ENCODE results near the gene DIO1. TPM values are rescaled to one million over a fixed set of nuclear protein-coding genes. Genes with fewer than 3 reads are reported as not detected.
"Not testable (repeated sequence)": the region's sequence is repeated elsewhere in the genome, so short reads cannot be mapped to it uniquely, and the experiment has no call there.

Gene DIO1
- not detected in 2 replicates for total RNA-seq (2014; rRNA removed; shearing (Covaris generic))
- not detected in 2 replicates for polyA plus RNA-seq (2015; cell fraction: cytosol; rRNA removed)
- polyA plus RNA-seq (2015; cell fraction: nucleus; rRNA removed), result not detected in 2 replicates

DNA sequence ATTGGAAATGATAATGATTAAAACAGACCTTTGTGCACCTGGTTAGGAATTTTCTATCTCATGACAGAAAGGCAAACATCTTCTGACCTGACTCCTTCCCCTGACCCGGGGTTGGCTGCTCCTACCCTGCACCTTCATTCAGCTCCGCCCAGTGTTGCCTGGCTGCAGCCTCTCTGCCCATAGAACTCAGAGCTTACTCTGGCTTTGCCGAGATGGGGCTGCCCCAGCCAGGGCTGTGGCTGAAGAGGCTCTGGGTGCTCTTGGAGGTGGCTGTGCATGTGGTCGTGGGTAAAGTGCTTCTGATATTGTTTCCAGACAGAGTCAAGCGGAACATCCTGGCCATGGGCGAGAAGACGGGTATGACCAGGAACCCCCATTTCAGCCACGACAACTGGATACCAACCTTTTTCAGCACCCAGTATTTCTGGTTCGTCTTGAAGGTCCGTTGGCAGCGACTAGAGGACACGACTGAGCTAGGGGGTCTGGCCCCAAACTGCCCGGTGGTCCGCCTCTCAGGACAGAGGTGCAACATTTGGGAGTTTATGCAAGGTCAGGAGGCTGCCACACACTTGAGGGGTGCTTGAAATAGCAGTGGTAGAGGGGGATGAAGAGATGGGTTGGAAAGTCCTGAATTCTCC, at the start of gene DIO1:
Gene DIO1 (plus strand): TSS at position 189 of the 638 bp plus-strand sequence. CDS start 24 bp downstream, at position 213.
- DNase-seq (ENCODE audit: low read depth, low spot score), result no peak
- in situ Hi-C loops (cut with HindIII; ENCODE audit: low pct_unique_long_range_greater_than_20kb, low sequenced_read_pairs), result no loop called here

DNA sequence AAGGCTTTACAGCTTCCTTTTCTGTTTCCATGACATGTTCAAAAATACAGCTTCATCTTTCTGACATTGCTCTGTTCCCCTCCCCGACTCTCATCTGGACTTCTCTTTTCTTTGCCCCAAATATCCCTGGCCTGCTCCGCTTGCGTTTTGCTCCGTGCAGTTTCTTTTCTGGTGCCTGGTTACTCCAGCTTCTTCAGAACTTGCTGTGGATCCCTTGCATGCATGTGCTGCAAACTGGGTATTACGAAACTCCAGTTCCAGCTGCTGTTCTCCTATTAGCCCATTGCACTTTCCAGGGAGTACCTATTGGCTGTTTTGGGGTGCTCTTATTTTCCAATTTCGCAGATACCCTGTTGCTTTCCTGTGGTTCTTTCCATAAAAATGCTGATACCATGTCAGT, 46.0 kb upstream of the DIO1 start:
- no peak for DNase-seq (ENCODE audit: low read depth, low spot score)
- in situ Hi-C loops (cut with HindIII; ENCODE audit: low pct_unique_long_range_greater_than_20kb, low sequenced_read_pairs), result no loop called here

DNA sequence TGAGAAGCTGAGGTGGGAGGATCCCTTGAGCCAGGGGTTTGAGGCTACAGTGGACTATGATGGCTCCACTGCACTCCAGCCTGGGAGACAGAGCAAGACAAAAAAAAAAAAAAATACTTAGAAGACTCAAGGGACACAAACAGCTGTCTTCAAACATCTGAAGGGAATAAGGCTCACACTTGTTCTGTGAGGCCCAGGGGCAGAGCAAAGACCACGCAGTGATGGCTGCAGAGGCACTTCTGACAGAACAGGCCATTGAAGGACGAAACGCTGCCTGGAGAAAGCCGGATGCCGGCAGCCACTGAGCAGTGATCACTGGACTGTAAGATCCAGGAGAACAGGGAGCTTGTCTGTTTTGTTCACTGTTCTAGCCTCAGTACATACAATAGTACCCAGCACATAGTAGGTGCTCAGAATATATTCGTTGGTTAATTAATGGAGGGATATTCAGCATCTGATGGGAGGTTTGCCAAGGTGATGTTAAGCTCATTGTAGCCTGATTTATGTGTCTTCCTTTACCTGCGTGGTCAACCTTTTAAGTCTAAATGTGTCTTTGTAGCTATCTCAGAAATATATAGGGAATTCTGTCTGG, 43.8 kb upstream of the DIO1 start:
- peak; percentile 32 for DNase-seq (ENCODE audit: low read depth, low spot score)
- in situ Hi-C loops (cut with HindIII; ENCODE audit: low pct_unique_long_range_greater_than_20kb, low sequenced_read_pairs), result no loop called here

DNA sequence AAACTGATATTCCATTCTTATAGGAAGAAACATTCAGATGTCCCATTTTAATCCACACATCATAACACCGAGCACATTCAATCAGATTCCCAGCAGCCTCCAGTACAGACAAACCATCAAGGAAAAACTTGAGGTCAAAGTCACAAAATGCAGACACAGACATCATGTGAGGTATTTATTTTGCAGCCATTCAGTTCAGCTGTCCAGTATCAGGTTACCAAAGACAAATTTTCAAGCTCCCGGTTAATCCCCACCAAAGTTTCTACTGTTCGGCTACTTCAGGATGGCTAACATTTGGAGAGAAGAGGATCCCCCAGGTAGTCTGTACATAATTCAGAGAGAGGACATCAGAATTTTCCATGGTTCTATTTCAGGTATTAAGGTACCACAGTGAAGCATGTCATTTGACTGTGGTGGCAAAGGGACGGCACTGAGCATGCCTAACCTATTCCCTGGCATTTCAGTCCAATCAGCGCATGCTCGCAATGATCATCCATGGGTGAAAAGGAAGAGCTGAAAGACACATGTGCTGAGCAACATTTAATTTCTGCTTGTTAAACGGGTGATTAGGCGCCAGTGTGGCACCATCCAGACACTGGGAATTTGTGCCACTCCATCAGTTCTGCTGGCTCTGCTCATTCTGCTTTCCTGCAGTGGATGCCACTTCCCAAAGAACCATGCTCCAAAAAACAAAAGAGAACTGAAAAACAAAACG, 42.3 kb upstream of the DIO1 start:
- no peak for DNase-seq (ENCODE audit: low read depth, low spot score)
- in situ Hi-C loops (cut with HindIII; ENCODE audit: low pct_unique_long_range_greater_than_20kb, low sequenced_read_pairs), result no loop called here

DNA sequence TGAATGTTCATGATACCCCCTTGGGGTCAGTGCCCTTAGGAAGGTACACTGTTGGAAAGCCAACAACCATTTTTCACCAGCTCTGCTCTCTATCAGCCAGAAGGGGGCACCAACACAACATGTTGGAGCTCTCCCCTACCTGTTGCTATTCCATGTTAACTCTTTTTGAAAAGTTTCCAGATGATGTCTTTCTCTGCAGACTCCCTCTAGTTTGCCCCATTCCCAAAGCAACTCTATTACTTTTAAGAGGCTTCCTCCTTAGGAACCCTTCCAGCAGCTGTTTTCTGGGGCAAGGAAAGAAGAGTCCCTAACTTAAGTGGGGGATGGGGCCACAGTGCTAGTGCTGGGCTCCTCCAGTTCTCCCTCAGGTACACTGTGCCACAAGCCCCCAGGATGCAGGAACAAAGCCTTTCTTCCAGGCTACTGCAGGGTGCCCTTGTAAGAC, 33.0 kb upstream of the DIO1 start:
- in situ Hi-C loops (cut with HindIII; ENCODE audit: low pct_unique_long_range_greater_than_20kb, low sequenced_read_pairs), result no loop called here
- DNase-seq (ENCODE audit: low read depth, low spot score), result peak; percentile 71

DNA sequence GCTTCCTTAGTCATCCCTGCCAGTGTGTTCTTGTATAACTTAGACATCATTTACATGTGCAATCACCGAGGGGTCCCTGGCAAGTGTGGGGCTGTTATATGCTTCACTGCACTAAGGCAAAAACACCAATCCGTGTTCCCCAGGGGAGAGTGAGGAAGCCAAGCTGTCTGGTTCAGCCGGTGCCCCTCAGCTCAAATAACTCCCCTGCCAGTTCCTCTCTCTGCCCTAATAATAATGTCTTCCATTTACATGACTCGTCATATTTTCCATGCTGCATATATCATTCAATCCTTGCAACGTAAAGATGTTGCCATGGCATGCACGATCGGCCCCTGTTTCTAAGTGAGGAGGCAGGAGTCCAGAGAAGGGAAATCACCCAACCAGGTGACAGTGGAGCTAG, 31.5 kb upstream of the DIO1 start:
- in situ Hi-C loops (cut with HindIII; ENCODE audit: low pct_unique_long_range_greater_than_20kb, low sequenced_read_pairs), result no loop called here
- no peak for DNase-seq (ENCODE audit: low read depth, low spot score)

DNA sequence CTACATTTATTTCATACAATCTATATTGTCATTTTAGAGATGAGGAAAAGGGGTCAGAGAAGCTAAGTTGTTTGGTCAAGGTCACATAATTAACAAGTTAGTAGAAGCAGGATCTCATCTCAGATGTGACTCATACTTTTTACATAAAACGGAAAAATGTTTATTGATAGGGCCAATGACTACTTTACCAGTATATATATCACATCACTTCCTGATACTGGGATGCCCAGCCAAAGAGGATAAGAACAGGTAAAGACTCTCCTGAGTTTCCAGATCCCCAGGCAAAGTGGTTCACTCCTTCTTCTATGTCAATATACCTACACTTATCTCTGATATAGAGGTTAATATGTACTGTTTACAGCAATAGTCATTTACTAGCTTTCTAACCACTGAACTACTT, 25.4 kb upstream of the DIO1 start:
- in situ Hi-C loops (cut with HindIII; ENCODE audit: low pct_unique_long_range_greater_than_20kb, low sequenced_read_pairs), result no loop called here
- no peak for DNase-seq (ENCODE audit: low read depth, low spot score)

DNA sequence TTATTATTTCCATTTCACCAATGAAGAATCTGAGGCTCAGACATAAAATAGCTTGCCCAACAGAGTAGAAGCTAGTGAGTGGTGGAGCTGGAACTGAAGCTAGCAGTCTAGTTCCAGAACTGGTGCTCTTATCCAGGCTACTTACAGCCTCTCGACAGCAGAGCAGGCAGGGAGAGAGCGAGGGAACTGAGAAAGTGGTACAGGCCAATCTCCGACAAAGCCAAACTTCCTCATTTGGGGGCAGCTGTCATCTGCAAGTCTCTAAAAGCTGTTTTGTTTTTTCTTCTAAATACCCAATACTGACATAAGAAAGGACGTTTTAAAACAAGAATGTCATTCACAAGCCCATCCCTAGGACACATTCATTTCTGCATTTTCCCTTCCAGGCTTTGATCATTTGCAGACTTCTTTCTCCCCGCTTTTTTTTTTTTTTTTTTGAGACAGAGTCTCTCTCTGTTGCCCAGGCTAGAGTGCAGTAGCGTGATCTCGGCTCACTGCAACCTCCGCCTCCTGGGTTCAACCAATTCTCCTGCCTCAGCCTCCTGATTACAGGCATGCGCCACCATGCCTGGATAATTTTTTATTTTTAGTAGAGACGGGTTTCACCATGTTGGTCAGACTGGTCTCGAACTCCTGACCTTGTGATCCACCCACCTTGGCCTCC, 24.4 kb upstream of the DIO1 start:
- no peak for DNase-seq (ENCODE audit: low read depth, low spot score)
- in situ Hi-C loops (cut with HindIII; ENCODE audit: low pct_unique_long_range_greater_than_20kb, low sequenced_read_pairs), result no loop called here

DNA sequence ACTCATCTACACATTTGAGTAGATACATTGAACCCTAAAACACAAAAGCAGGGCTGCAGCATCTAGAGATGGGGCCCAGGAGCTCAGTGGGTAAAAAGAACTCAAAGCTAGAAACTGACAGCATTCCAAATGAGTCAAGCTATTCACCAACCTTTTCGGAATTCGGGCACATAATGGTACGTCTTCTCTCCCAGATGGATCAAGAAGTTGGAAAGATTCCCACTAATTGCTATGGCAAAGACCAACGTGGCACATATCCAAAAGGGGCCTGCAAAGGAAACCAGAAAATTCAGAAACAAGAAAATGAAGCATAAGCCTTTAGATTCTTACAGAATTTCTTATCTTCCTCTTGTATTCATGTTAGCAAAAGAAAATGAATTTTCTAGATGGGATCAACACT, 22.8 kb upstream of the DIO1 start:
- DNase-seq (ENCODE audit: low read depth, low spot score), result no peak
- in situ Hi-C loops (cut with HindIII; ENCODE audit: low pct_unique_long_range_greater_than_20kb, low sequenced_read_pairs), result no loop called here

DNA sequence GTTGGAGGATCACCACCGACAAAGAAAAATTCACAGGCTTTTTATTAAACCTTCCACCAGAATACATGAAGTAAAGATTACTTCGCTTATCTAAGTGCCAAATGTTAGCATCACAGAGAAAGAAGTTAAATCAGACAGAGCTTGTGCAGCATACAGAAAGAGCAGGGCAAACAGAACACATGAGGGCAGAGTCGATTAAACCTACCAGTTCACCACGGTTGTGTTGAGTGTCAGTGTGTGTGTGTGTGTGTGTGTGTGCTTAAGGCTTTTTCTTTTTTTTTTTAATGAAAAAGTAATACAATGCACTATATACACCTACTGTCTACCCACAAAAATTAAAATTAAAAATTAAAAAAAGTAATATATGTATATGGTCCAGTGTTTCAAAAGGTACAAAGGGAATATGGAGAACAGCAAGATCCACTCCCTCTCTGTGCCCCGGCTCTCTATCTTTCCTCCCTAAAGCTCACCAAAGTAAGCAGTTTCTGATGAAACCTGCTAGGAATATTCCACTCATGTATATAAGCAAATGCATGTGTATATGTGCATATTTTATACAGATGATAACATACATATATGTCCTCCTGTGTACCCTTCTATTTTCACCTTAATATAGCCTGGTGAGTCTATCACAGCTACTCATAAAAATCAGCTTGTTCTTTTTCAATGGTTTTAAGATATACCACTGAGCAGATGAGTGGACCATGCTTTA, 22.1 kb upstream of the DIO1 start:
- in situ Hi-C loops (cut with HindIII; ENCODE audit: low pct_unique_long_range_greater_than_20kb, low sequenced_read_pairs), result no loop called here
- DNase-seq (ENCODE audit: low read depth, low spot score), result no peak

DNA sequence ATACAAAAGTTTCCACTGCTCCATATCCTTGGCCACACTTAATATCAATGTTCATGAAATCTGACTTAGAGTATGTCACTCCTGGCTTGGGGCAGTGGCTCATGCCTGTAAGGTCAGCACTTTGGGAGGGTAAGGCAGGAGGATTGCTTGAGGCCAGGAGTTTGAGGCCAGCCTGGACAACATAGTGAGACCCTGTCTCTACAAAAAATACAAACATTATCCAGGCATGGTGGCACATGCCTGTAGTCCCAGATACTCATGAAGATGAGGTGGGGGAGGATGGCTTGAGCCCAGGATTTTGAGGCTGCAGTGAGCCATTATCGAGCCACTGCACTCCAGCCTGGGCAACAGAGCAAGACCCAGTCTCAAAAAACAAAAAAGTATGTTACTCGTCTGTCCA, 18.8 kb upstream of the DIO1 start:
- DNase-seq (ENCODE audit: low read depth, low spot score); in situ Hi-C loops (cut with HindIII; ENCODE audit: low pct_unique_long_range_greater_than_20kb, low sequenced_read_pairs): not testable (repeated sequence)

DNA sequence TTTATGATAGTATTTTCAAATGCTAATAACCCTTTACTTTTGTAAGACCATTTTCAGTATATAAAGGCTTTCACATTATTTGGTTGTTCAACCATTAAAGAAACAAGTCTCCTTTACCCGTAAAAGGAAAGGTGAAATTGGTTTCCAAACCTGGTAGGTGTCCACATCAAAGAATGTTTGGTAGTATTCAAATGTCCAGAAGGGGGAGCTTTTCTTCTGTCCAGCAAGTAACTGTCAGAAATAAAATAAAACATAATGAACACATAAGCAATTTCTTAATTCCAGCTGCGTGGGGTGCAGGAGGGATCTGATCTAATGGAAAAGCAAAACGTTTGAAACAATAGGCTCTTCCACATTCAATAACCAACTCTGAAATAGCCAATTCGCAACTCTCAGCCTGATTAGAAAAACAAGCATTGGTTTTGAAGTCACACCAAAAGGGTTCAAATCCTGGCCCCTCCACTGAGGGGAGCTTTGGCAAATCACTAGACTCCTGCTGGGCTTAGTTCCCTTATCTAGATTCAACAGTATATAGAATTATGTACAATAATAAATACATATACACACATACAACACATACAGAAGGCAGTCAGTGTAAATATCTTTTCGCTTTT, 15.4 kb upstream of the DIO1 start:
- peak; percentile 58 for DNase-seq (ENCODE audit: low read depth, low spot score)
- in situ Hi-C loops (cut with HindIII; ENCODE audit: low pct_unique_long_range_greater_than_20kb, low sequenced_read_pairs), result no loop called here

DNA sequence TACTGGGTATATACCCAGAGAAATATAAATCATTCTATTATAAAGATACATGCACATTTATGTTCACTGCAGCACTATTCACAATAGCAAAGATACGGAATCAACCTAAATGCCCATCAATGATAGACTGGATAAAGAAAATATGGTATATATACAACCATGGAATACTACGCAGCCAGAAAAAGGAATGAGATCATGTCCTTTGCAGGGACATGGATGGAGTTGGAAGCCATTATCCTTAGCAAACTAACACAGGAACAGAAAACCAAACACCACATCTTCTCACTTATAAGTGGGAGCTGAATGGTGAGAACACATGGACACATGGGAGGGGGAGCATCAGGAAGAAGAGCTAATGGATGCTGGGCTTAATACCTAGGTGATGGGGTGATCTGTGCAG, 12.1 kb upstream of the DIO1 start:
- DNase-seq (ENCODE audit: low read depth, low spot score); in situ Hi-C loops (cut with HindIII; ENCODE audit: low pct_unique_long_range_greater_than_20kb, low sequenced_read_pairs): not testable (repeated sequence)

DNA sequence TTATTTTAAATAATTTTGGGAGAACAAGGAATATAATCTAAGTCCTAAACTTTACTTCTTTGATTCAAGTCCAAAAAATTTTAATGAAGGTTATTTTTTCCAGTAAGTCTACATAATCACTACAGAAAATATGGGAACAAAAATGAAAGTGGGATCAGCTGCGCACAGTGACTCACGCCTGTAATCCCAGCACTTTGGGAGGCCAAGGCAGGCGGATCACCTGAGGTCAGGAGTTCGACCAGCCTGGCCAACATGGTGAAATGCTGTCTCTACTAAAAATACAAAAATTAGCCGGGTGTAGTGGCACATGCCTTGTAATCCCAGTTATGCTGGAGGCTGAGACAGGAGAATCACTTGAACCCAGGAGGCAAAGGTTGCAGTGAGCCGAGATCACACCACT, 10.4 kb upstream of the DIO1 start:
- not testable (repeated sequence) for DNase-seq (ENCODE audit: low read depth, low spot score)

DNA sequence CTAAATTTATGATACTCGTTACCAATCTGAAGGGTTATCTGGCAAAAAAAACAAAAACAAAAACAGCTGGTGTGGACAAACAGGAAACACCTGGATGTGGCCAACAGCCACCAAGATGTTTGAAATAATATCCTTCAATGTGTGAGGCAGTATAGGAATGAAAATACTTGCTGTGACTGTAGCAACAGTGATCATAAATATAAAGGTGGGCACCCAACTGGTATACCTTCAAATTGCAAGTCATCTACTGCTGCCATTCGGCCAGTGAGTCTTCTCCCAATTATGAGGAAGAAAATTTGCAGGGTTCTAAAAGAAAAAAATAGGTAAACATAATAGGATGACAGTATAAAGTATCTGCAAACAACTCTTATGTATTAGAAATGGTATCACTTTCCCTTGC, 5.3 kb upstream of the DIO1 start:
- in situ Hi-C loops (cut with HindIII; ENCODE audit: low pct_unique_long_range_greater_than_20kb, low sequenced_read_pairs), result no loop called here
- no peak for DNase-seq (ENCODE audit: low read depth, low spot score)

More for the DNA sequence above, 10.4 kb upstream of the DIO1 start:
- in situ Hi-C loops (cut with HindIII; ENCODE audit: low pct_unique_long_range_greater_than_20kb, low sequenced_read_pairs), result not testable (repeated sequence)

DNA sequence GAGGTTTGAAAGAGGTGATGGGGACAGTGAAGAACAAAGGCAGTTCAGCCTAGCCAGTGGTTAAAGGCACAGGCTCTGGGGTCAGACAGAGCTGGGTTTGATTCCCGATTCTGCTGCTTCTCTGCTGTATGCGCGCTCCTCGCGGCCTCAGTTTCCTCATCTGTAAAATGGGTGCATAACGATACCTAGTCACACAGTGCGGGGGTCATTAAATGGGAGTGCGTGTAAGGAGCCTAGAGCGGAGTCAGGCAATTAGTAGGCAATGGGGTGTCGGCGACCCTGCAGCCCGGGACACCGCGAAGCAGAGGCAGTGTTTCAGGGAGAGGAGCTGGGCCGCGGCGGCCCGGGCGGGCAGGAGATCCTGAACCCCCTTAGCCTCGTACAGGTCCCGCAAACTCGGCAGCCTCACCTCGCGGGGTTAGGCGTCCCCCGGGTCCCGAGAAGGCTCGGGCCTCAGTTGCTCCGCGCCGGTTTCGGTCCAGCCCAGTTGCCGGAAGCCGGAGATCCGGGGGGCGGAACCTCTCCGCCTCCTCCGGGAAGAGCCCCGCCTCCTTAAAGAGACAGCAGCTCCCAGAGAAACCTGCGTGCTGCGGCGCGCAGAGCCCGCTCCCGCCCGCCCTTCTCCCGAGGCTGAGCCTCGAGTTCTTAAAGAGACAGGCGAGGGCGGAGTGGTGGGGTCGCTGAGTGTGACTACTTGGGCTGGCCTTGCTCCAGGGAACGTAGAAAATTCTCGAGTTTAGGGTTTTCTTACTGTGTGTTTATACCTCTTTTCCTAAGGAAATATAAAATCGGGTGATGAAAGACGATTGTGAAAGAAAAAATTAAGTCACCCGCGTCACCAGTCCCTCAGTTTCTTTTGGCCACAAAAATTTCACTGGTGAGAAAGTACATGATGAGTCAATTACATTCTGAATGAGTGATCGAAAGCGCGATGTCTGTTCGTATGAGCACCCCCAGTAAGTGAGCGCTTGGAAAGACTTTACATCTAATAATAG, 4.4 kb upstream of the DIO1 start, which contains the start of gene YIPF1:
Gene YIPF1 (minus strand): TSS at position 494 of the 995 bp plus-strand sequence. CDS start 860 bp downstream, outside the sequence.
- in situ Hi-C loops (cut with HindIII; ENCODE audit: low pct_unique_long_range_greater_than_20kb, low sequenced_read_pairs), result no loop called here

More for the DNA sequence above, 4.4 kb upstream of the DIO1 start, which contains the start of gene YIPF1:
- DNase-seq (ENCODE audit: low read depth, low spot score), result peak; percentile 86
